Activated T-helper 1 cell treated with anti-CD3 and anti-CD28 coated beads, Interleukin-2, amount 50 U/mL, for 16 hours (primary cell): ENCODE measurements around the gene FZD1.

Experiments used
- DNase-seq, 2 donors: peaks; one replicate each; pipeline ENCODE4 v3.0.0-alpha.2; 2020; ENCODE audit warnings: low read depth in 1 of 2, low spot score in 1 of 2

Gene FZD1

GRCh38 chr7:91264924-91265681, 870 bp downstream of the FZD1 start:
- DNase-seq, result no peak

- no peak for DNase-seq
Observed at GRCh38 chr7:91265693-91266066, 1.4 kb downstream of the FZD1 start.

- DNase-seq, result no peak
Observed at GRCh38 chr7:91266067-91266688, 1.9 kb downstream of the FZD1 start.

- DNase-seq, result no peak
Observed at GRCh38 chr7:91266689-91267090, 2.5 kb downstream of the FZD1 start.

- DNase-seq, result no peak
Observed at GRCh38 chr7:91267171-91267955, 3.1 kb downstream of the FZD1 start.

GRCh38 chr7:91270372-91270771, 6.1 kb downstream of the FZD1 start:
- DNase-seq, result no peak

- no peak for DNase-seq
Observed at GRCh38 chr7:91276909-91277308, 12.7 kb downstream of the FZD1 start.

- DNase-seq, result no peak
Observed at GRCh38 chr7:91280185-91280584, 16.0 kb downstream of the FZD1 start.

- no peak for DNase-seq
Observed at GRCh38 chr7:91280604-91281003, 16.4 kb downstream of the FZD1 start.

GRCh38 chr7:91285696-91286355, 21.6 kb downstream of the FZD1 start:
- no peak for DNase-seq

GRCh38 chr7:91286432-91286831, 22.2 kb downstream of the FZD1 start:
- no peak for DNase-seq

GRCh38 chr7:91287371-91288084, 23.3 kb downstream of the FZD1 start:
- no peak for DNase-seq

- no peak for DNase-seq
Observed at GRCh38 chr7:91288208-91288824, 24.1 kb downstream of the FZD1 start.

GRCh38 chr7:91289633-91290254, 25.5 kb downstream of the FZD1 start:
- no peak for DNase-seq

- DNase-seq, result no peak
Observed at GRCh38 chr7:91291302-91291701, 27.1 kb downstream of the FZD1 start.

GRCh38 chr7:91291902-91292301, 27.7 kb downstream of the FZD1 start:
- DNase-seq, result no peak

- no peak for DNase-seq
Observed at GRCh38 chr7:91292506-91292905, 28.3 kb downstream of the FZD1 start.

- DNase-seq, result no peak
Observed at GRCh38 chr7:91293136-91293535, 28.9 kb downstream of the FZD1 start.

- no peak for DNase-seq
Observed at GRCh38 chr7:91293840-91294239, 29.6 kb downstream of the FZD1 start.

GRCh38 chr7:91294639-91295220, 30.5 kb downstream of the FZD1 start:
- no peak for DNase-seq
